HCT116 (cell line): ENCODE results near the gene COL4A1. TPM values are rescaled to one million over a fixed set of nuclear protein-coding genes. Genes with fewer than 3 reads are reported as not detected.

ENCODE experiments used
- ATAC-seq: fragments of 200-7000 bp; cut with Tn5 transposase; 2 replicates; pipeline ENCODE4 v1.9.1; 2020; ENCODE audit warnings: mild to moderate bottlenecking, moderate library complexity
- BruUV-seq: library from RNA; stranded (reverse); fragments of 400-500 nt; replicated peaks from 2 replicates; lab custom pipeline; 2021; lab: Mats Ljungman, UMichigan
- CTCF ChIA-PET: fragments of 300-600 bp; sonication (Branson Sonifier 250); formaldehyde crosslinking; loops from one replicate; lab custom pipeline; 2021; ENCODE audit warnings: antibody characterized with exemption; lab: Charles Lee
- POLR2A ChIA-PET: fragments of 300-600, 350-600 bp; sonication (Branson Sonifier 250); formaldehyde crosslinking; loops from one replicate; lab custom pipeline; 2021; ENCODE audit warnings: antibody characterized with exemption; lab: Charles Lee
- RAD21 ChIA-PET, 2 experiments: fragments of 300-600 bp; sonication (Branson Sonifier 250); formaldehyde crosslinking; loops; one replicate each; lab custom pipeline; 2023; ENCODE audit warnings: low total read pairs in 2 of 2; ENCODE audit not compliant: uncharacterized antibody in 2 of 2, unreplicated experiment in 2 of 2, low non-redundant PET in 1 of 2; lab: Charles Lee
- DNase-seq: peaks from one replicate; pipeline ENCODE4 v3.0.0-alpha.2; 2010; ENCODE audit warnings: low read depth, low spot score
- H2AFZ ChIP-seq: fragments of 200-600 bp; shearing (Covaris generic), sonication (generic); 2 replicates; pipeline ENCODE4 v1.6.1; 2017; ENCODE audit warnings: low read depth, mixed run types, mixed read lengths, antibody characterized with exemption, low read length; ENCODE audit not compliant: poor library complexity, severe bottlenecking
- H3K27ac ChIP-seq: 2 replicates; pipeline ENCODE4 v1.5.1; 2012; ENCODE audit warnings: low read depth, low read length
- H3K27me3 ChIP-seq: fragments of 200-600 bp; sonication (generic); 2 replicates; pipeline ENCODE4 v1.6.1; 2016; ENCODE audit warnings: mixed run types, low read length, mixed read lengths; ENCODE audit not compliant: insufficient read depth
- H3K36me3 ChIP-seq, 2 experiments: fragments of 200-500 bp in 1 of 2; fragments of 200-600 bp in 1 of 2; sonication (Bioruptor generic) in 1 of 2; sonication (generic) in 1 of 2; 2 replicates each; pipeline versions ENCODE4 v1.5.1 to v1.6.1; 2014 to 2016; ENCODE audit warnings: low read length in 2 of 2, inconsistent platforms in 1 of 2, mixed read lengths in 1 of 2, mixed run types in 1 of 2; ENCODE audit not compliant: insufficient read depth in 2 of 2, control insufficient read depth in 1 of 2
- H3K4me1 ChIP-seq, 2 experiments: fragments of 200-600 bp in 1 of 2; sonication (generic) in 1 of 2; 2 replicates each; pipeline versions ENCODE4 v1.5.1 to v1.6.1; 2012 to 2017; ENCODE audit warnings: low read length in 2 of 2, inconsistent platforms in 1 of 2, mild to moderate bottlenecking in 1 of 2, mixed read lengths in 1 of 2, mixed run types in 1 of 2, moderate library complexity in 1 of 2; ENCODE audit not compliant: insufficient read depth in 2 of 2, control insufficient read depth in 1 of 2
- H3K4me2 ChIP-seq: fragments of 200-600 bp; sonication (generic); 2 replicates; pipeline ENCODE4 v1.6.1; 2017; ENCODE audit warnings: mixed run types, low read length, mixed read lengths
- H3K4me3 ChIP-seq, 2 experiments: fragments of 200-600 bp in 1 of 2; sonication (generic) in 1 of 2; replicated peaks in 1 of 2; 2 replicates each; pipeline ENCODE4 v1.5.1; 2011 to 2016; ENCODE audit warnings: low read length in 2 of 2, control low read depth in 1 of 2, low read depth in 1 of 2, mild to moderate bottlenecking in 1 of 2, mixed read lengths in 1 of 2, mixed run types in 1 of 2
- H3K79me2 ChIP-seq: fragments of 200-600 bp; sonication (generic); 2 replicates; pipeline ENCODE4 v1.6.1; 2017; ENCODE audit warnings: mild to moderate bottlenecking, mixed run types, low read length, moderate library complexity, mixed read lengths; ENCODE audit not compliant: insufficient read depth
- H3K9ac ChIP-seq: fragments of 200-600 bp; sonication (generic); 2 replicates; pipeline ENCODE4 v1.6.1; 2016; ENCODE audit warnings: low read length, mixed read lengths
- H3K9me2 ChIP-seq: fragments of 200-600 bp; sonication (generic), shearing (Covaris generic); 2 replicates; pipeline ENCODE4 v1.6.1; 2017; ENCODE audit warnings: mixed run types, mild to moderate bottlenecking, moderate library complexity; ENCODE audit not compliant: insufficient read depth
- H3K9me3 ChIP-seq, 2 experiments: fragments of 200-500 bp in 1 of 2; fragments of 200-600 bp in 1 of 2; sonication (Bioruptor generic) in 1 of 2; sonication (generic) in 1 of 2; 2 replicates each; pipeline ENCODE4 v1.6.1; 2014 to 2017; ENCODE audit warnings: low read length in 2 of 2, mixed read lengths in 2 of 2, inconsistent platforms in 1 of 2, low read depth in 1 of 2, mild to moderate bottlenecking in 1 of 2, mixed run types in 1 of 2, moderate library complexity in 1 of 2; ENCODE audit not compliant: control insufficient read depth in 1 of 2, insufficient read depth in 1 of 2
- H4K20me1 ChIP-seq: fragments of 200-600 bp; sonication (generic), shearing (Covaris generic); 2 replicates; pipeline ENCODE4 v1.6.1; 2017; ENCODE audit warnings: mixed run types, mild to moderate bottlenecking, moderate library complexity; ENCODE audit not compliant: insufficient read depth
- ATF3 ChIP-seq: IDR thresholded peaks from 2 replicates; pipeline ENCODE4 v1.6.1; 2012
- CBX3 ChIP-seq: IDR thresholded peaks from 2 replicates; pipeline ENCODE4 v1.6.1; 2012; ENCODE audit warnings: low read depth
- CEBPB ChIP-seq: IDR thresholded peaks from 2 replicates; pipeline ENCODE4 v1.6.1; 2012; ENCODE audit warnings: low read depth
- EGR1 ChIP-seq: IDR thresholded peaks from 2 replicates; pipeline ENCODE4 v1.6.1; 2012; ENCODE audit warnings: low read depth
- EZH2 ChIP-seq: fragments of 200-600 bp; sonication (generic); IDR thresholded peaks from 2 replicates; pipeline ENCODE4 v1.6.1; 2017; ENCODE audit warnings: antibody characterized with exemption, mixed run types
- FOSL1 ChIP-seq: IDR thresholded peaks from 2 replicates; pipeline ENCODE4 v1.6.1; 2012; ENCODE audit warnings: low read depth
- JUND ChIP-seq: IDR thresholded peaks from 2 replicates; pipeline ENCODE4 v1.6.1; 2012
- MAX ChIP-seq: IDR thresholded peaks from 2 replicates; pipeline ENCODE4 v1.6.1; 2012
- POLR2AphosphoS5 ChIP-seq: IDR thresholded peaks from 2 replicates; pipeline ENCODE4 v1.6.1; 2011; ENCODE audit warnings: mild to moderate bottlenecking, low read depth, low read length, moderate library complexity
- RAD21 ChIP-seq: IDR thresholded peaks from 2 replicates; pipeline ENCODE4 v1.6.1; 2012; ENCODE audit warnings: low read depth, mild to moderate bottlenecking
- REST ChIP-seq: IDR thresholded peaks from 2 replicates; pipeline ENCODE4 v1.6.1; 2012; ENCODE audit warnings: low read depth
- SRF ChIP-seq: IDR thresholded peaks from 2 replicates; pipeline ENCODE4 v1.6.1; 2012; ENCODE audit warnings: low read depth
- TCF7L2 ChIP-seq: IDR thresholded peaks from 2 replicates; pipeline ENCODE4 v1.7.0; 2011; ENCODE audit warnings: borderline replicate concordance, inconsistent platforms; ENCODE audit not compliant: insufficient read depth, insufficient read length; ENCODE audit errors: extremely low read depth
- ZFX ChIP-seq: fragments of 450-650 bp; IDR thresholded peaks from 2 replicates; pipeline ENCODE4 v1.6.1; 2017
- intact Hi-C: fragments of 100-400 bp; cut with micrococcal nuclease; formaldehyde crosslinking; loops from 2 replicates; pipeline ENCODE4 v1.10.0; 2022
- total RNA-seq: library from RNA; stranded (reverse); gene quantifications from one replicate; pipeline ENCODE4 v1.2.1, GENCODE V29; 2021; ENCODE audit not compliant: unreplicated experiment

The COL4A1 gene
- total RNA-seq, 1 experiment from 2014 or later, result 0.57 TPM

GRCh38 chr13:110230661-110231347 lies 76.2 kb downstream of the COL4A1 start:
- Histone ChIP-seq H3K4me1 (no peaks in the 10 kb centered on the region), H3K9ac (no peak overlapping the region), H4K20me1 (no peaks in the 10 kb centered on the region), H3K36me3 (no peaks in the 10 kb centered on the region), H3K4me3 (no peak overlapping the region), H3K9me3 (no peaks in the 10 kb centered on the region), H3K27me3 (no peaks in the 10 kb centered on the region), H3K9me2 (no peaks in the 10 kb centered on the region), H3K4me2 (no peak overlapping the region), H3K79me2 (no peaks in the 10 kb centered on the region), H2AFZ (no peak overlapping the region), H3K27ac (no peak overlapping the region)
- intact Hi-C loops, result no loop called here
- TF ChIP-seq CBX3 (no peak), ZFX (no peak), ATF3 (no peak), MAX (no peak), SRF (no peak), EGR1 (no peak), JUND (no peak), EZH2 (no peak), FOSL1 (no peak), RAD21 (no peak), POLR2AphosphoS5 (no peak), REST (no peak), TCF7L2 (no peak), CEBPB (no peak)
- RAD21 ChIA-PET, result no interaction called here
- POLR2A ChIA-PET, result no interaction called here
- CTCF ChIA-PET, result no interaction called here
- no TSS peak for BruUV-seq
- ATAC-seq (no peak), DNase-seq (no peak)
